Measurements from ENCODE around the gene STAU1. TPM values are rescaled to one million over a fixed set of nuclear protein-coding genes. Genes with fewer than 3 reads are reported as not detected.
"Not testable (repeated sequence)": the region's sequence is repeated elsewhere in the genome, so short reads cannot be mapped to it uniquely, and the experiment has no call there.

STAU1 gene
- total RNA-seq, 1 experiment from 2014 or later: 61.4 TPM

GRCh38 chr20:49091762-49092161 lies 96.4 kb downstream of the STAU1 start:
- no peak for DNase-seq (ENCODE audit: extremely low read depth, low read depth)

DNA sequence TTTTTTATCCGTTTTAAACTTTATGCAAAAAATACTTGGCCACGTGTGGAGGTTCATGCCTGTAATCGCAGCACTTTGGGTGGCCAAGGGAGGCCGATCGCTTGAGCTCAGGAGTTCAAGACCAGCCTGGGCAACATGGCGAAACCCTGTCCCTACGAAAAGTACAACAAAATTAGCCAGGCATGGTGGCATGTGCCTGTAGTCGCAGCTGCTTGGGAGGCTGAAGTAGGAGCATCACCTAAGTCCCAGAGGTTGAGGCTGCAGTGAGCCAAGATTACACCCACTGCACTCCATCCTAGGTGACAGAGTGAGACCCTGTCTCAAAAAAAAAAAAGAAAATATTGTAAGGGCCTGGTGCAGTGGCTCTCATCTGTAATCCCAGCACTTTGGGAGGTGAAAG lies 97.0 kb downstream of the STAU1 start:
- no peak for DNase-seq (ENCODE audit: extremely low read depth, low read depth)

DNA sequence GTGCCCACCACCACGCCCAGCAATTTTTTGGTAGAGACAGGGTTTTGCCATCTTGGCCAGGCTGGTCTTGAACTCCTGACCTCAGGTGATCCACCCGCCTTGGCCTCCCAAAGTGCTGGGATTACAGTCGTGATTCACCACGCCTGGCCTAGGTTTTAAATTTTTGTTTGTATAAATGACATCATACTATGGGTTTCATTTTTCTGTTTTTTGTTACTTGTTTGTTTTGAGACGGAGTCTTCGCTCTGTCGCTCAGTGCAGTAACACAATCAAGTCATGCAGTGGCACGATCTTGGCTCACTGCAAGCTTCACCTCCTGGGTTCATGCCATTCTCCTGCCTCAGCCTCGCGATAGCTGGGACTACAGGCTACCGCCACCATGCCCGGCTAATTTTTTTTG lies 105.8 kb downstream of the STAU1 start:
- not testable (repeated sequence) for DNase-seq (ENCODE audit: extremely low read depth, low read depth)

GRCh38 chr20:49078310-49078709 lies 109.8 kb downstream of the STAU1 start:
- DNase-seq (ENCODE audit: extremely low read depth, low read depth): no peak

DNA sequence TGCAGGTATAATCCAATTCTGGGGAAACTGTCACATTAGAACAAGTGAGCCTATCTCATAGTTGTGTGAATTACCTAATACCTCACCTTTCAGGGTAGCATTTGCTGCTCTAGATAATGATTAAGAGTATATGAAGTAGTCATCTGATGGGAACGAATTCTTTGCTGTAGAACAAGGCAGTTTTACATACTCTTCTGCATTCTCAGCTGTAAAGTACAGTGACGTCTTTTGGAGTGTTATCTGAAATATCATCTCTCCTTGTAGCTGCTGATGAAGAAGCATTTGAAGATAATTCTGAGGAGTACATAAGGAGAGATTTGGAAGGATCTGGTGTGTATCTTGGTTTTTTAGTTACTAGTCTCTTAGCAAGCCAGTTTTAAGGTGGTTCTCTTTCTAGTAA lies 113.6 kb downstream of the STAU1 start:
- DNase-seq (ENCODE audit: extremely low read depth, low read depth): no peak

Other genes with a start within 250 kb of the STAU1 start
- 193 and 199 TPM in 2 replicates for gene CSE1L, start 142.0 kb downstream of the STAU1 start, total RNA-seq (2014; rRNA removed; shearing (Covaris generic))
- 59.1 and 63.6 TPM in 2 replicates for gene DDX27, start 31.1 kb upstream of the STAU1 start, total RNA-seq (2014; rRNA removed; shearing (Covaris generic))
- 16.1 and 16.3 TPM in 2 replicates for gene ZNFX1, start 89.7 kb upstream of the STAU1 start, total RNA-seq (2014; rRNA removed; shearing (Covaris generic))